Hematopoietic multipotent progenitor cell treated with erythropoietin and hydrocortisone succinate and interleukin-3 and kit ligand, for 15 days (in vitro differentiated cells): ENCODE data around the gene STARD13.

Experiments
- DNase-seq: peaks from one replicate; pipeline ENCODE4 v3.0.0-alpha.2; 2015; ENCODE audit warnings: low spot score

The STARD13 gene

DNA sequence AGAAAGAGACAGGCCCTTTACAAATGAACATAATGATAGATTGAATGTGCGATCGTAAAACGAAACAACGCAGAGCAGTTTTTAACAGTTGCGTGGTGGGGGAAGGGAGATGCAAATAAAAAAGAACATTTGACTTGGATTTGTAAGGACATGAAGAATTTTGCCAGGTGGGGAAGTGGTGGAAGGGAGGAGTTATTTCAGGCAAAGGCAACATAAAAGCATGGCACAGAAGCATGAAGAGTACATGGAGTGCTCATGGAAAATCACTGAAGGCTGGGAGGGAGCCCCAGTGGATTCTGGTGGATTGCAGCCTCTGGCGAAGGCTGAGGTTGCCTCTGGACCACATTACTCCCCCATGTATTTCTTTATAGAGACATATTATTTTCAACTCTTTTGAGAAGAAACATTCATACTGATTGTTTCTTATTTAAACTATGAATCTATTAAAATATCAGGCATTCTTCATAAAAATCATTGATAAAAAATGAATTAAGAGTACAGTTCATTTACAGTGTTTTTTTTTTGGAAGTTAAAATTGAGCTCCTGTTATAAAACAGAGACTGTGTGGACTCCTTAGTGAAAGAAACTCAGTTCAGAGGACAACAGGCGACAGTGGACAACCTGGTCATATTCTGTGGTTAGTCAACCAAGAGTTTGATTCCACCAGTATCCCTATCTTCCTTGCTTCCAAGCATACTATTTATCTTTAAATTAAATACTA lies 57.5 kb downstream of the STARD13 start:
- no peak for DNase-seq

DNA sequence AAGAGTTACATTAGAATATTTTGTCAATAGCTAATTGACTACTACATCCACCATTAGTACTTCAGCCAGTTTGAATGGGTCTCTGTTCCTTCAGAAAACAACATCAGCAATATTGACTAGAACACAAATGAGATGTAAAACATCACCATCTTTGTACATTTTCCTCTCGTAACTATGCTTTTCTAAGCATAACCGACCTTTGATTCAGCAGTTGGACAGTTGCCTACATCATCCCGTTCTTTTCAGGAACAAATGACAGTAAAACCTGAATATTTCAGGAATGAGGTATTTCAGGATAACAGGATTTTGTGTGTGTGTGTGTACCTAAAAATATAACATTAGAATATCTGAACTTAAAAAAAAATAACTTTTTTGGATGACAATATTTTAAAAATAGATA lies 60.9 kb downstream of the STARD13 start:
- no peak for DNase-seq

DNA sequence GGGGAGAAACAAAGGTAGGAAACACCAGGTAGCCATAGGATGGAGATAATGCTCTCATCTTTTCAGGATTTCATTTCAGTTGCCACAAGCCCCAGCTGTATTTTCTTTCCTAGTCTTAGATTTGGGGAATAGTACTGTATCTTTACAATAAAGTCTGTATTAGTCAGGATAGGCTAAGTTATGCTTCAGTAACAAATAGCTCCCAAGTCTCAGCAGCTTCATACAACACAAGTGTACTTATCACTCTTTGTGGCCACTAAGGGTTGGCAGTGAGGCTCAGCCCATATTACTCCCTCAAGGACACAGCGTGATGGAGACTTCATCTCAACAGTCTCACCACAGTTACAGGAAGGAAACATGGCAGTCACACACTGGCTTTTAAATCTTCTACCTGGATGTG lies 61.4 kb downstream of the STARD13 start:
- DNase-seq = no peak

DNA sequence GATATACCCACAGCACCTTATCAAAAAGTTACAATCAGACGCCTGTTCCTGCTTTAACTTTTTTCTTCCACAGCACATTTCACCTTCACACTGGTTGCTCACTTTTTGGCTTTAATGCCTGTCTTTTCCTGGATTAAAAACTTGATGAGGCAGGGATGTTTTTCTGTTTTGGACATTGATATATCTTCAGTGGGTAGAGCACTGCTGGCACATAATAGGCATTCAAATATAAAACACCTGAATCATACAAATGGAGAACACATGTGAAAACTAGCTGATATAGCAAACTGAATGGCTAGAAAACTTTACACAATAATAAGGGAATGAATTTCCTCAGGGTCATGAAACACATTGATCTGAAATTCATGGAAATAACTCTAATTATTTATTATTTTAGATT lies 65.6 kb downstream of the STARD13 start:
- no peak for DNase-seq

DNA sequence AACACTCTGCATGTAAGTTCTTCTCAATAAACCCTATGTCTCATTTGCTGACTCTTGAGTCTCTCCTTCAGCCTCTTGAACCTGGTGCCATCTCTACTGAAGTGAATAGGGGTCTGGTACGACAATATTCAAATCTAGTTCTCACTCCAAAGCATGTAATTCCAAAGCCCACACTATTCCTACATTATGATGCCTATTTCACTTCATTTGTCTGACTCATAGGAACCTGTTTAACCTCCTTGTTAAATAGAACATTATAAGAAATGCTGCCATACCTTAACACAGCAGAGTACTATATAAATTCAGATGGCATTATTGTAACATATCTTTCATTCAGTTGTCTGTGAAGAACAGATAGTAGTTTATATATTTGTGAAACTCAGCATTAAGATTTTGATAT lies 67.1 kb downstream of the STARD13 start:
- DNase-seq = no peak

DNA sequence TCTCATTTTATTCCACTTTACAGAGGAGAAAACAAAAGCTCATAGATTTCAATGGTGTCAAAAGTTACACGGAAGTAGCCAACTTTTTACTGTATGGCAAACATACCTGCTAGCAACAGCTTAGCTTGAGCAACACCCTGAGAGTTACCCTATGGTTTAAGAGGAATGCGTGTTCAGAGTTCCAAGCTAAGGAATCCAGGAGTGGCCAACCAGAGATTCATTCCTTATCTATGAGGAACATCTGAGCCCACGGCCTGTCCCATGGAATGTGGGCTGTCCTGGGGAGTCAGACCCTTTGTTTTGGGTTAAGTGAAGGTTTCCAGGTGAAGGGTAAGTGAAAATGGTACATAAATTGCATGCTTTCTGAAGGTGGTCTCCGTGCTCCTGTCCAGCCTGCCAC lies 67.5 kb downstream of the STARD13 start:
- no peak for DNase-seq

DNA sequence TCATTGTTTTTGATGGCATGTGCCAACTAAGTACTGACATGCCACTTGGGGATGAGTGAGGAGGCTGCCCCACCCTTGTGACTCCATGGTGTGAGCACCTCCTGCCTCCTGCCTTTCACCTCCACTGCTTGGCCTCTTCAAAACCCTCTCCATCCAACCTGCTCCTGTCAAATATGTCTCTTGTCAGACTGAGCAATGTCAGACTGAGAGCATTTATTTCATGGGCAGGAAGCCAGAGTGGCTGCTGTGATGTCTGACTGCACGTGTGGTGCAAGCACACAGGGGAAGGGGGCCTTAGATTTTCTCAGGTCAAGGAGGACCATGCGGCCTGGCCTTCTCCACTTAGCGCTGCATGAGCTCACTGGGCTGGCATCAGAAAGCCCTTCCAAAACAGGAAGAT lies 68.3 kb downstream of the STARD13 start:
- no peak for DNase-seq

DNA sequence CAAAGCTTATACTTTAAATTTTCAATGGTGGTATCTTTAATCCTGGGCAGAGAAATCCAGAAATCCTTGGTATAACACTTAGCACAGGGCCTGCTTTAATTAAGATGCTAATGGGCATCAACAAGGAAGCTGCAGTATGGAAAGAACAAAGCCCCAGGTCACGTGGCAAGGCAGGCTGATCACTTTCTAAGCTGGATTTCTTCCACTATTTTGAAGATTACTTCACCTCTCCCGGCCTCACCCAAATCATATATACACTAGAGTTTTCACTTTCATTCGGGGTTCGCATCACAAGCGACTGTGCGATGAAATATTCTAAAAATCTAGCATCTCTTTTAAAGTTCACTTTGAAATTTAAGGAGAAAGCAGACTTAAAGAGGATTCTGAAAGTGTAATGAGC lies 71.8 kb downstream of the STARD13 start:
- no peak for DNase-seq

DNA sequence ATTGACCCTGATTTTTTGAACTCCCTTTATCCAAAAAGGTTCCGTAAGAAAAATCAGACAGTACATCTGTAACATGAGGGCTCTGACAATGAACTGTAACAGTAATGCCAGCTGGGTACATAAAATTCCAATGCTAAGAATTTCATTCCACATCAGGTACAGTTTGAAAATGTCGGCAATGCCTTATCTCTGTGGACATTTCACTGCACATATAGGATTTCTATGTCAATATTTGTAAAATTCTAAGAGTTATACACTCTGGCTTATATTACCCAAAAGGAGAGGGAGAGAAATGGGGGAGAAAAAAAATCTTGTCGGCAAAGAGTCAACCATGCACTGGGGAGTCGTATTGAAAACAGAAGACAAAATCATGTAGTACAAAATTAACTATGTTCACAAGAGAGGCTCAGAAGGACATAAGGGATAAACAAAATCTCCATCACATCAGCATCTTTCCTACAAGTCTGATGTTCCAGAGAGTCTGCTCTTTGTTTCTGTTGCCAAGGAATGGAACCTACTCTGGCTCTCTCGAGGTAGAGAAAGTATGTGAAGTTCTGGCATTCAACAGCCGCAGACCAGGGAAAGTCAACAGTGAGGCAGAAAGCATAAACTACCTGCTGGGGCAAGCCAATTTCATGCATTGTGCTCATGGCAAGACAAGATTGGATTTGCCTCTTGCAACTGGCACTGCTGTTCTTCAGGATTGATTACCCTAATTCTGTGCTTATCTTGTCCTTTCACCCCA lies 72.4 kb downstream of the STARD13 start:
- no peak for DNase-seq

DNA sequence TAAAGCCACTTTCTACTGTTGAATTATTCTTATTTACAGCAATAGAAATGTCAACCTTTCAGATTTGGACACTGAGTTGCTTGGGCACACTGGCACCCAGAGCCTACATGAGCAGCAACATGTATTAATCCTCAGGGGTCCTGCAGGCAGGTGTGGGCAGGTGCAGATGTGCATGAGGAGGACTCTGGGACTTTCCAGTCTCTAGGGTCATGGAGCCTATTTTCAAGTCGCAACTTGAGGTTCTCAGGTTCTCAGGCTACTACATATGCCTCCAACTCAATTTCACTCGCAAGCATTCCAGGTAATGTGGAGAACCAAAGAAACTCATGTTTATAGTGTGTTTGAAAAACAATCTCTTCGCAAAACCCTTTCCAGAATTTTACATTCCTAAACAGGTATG lies 73.2 kb downstream of the STARD13 start:
- DNase-seq = no peak

DNA sequence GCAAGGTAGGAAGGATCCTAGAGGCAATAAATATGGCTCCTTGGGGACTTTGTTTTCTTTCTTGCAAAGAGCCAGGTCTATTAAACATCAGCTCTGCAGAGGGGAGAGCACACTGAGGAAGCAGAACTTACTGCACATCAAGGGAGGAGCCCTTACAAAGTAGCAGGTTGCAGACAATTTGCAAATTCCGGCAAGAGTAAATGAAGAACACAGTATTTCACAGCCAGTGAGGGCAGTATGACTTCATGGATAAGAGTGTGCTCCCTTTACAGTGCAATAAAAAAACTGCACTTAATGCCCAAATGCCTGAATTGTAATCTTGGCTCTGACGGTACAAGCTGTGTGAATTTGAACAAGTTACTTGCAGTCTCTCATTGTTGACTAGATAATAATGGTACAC lies 75.5 kb downstream of the STARD13 start:
- no peak for DNase-seq

DNA sequence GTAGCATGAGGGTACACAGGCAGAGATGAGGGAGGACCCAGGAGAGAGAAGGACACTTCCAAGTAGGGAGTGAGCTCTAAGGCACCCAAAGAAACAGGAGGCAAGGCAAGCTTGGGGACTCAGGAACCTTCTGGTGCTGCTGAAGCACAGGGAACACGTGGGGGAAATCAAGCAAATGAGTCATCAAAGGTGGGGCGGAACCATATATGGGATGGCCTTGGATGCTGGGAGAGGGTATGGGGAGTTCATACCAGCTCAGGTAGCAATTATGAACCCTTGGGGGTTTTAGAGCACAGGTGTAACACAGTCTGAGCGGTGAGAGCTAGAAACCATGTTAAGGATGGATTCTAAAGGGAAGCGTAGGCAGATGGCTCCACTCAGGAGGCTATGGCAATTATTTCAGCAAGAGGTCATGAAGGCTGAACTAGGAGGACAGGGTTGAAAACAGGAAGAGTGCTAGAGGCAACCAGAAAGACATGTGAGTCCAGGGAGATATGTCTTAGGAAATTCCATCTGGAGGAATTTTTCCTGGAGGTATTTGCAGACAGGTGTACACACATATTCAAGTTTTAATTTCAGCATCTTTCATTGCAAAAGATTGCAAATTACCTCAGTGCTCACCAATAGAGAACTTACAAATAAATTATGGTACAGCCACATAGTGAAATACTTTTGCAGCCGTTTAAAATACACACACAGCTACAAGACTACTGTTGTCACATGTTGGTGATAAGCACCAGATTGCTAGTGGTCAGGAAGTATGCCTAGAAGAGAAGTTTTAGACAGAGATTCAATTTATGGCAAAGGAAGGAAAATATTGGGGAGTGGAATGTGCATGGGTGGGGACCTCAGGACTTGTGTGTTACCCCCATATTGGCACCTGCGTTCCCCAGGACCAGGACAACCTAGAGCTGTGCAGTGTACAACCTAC lies 77.0 kb downstream of the STARD13 start:
- DNase-seq = no peak

DNA sequence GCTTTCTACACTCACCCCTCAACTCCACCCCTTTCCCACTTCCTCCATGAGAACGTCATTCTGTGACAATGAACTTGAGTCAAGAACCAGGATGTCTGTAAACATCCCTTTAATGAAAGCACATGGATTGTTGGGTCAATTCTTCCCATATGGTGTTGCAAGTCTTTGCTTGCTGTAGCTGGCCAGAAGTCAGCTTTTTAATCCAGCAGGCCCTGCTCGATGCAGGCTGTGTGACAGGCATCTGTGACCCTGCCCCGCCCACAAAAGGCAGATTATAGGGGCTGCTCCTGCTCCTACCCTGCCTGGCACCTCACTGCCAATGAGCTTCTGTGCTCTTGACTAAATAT lies 78.0 kb downstream of the STARD13 start:
- no peak for DNase-seq

DNA sequence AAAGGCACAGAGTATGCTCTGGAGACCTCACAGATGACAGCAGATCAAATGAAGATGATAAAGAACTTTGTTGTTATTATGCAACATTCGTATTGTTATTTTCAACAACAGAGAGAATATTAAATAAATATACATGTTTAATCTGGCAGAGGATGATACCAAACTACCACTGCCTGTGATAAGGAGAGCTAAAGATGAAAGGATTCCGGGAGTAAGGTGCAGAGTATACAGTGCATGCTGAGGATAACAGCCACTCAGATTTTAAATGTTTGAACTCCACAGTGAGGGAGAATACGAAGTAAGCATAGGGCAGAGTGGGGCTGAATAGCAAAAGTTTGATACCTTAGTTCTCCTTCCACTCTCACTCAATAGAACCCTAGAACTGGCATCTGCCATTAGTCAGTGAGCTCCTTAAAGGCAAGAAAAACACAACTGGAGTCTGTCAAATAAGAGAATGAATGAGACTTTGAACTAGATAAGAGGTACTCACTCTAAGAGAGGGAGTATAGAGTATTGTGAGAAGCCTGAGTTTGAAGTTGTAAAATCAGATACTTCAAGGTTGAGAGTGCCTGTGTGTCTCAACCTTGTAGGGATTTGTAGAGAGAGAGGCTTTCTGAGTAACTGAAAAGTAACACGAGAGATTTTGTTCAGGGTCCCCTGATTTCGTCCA lies 78.5 kb downstream of the STARD13 start:
- no peak for DNase-seq

DNA sequence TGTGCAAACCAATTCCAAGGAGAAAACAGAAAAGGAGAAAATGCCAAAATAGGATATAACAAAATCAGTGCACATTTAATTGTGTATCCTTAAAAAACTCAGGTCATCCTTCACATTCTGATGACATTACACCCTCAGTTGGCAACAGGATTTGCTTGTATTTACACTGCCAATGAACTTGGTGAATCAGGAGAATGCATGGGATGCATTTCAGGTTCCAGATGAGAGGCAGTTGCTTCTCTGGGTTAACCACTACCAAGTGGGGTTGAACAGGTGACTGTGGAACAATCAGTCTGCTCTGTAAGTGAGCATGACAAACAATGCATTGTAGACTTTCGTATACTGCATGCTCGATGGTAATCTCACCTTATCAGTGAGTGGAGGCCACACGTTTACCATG lies 79.1 kb downstream of the STARD13 start:
- no peak for DNase-seq

DNA sequence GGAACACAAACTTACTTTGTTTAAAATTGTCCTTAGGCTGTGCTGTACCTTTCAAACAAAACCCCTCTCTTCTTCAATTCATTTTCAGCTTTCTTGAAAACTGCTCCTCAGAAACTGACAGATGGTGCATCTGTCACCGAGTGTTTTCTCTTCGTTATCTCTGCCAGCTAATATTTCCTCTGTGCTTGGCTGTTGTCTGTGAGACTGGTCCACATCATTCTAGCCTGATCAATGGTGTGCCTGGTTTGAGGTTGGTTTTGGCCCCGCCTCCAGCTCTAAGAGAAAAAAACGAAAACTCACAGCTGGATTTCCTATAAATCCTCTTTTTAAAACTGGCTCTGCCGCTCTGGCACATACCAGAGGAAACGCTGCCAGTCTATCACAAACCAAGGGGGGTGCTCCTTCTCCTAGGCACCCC lies 79.7 kb downstream of the STARD13 start:
- DNase-seq = no peak

DNA sequence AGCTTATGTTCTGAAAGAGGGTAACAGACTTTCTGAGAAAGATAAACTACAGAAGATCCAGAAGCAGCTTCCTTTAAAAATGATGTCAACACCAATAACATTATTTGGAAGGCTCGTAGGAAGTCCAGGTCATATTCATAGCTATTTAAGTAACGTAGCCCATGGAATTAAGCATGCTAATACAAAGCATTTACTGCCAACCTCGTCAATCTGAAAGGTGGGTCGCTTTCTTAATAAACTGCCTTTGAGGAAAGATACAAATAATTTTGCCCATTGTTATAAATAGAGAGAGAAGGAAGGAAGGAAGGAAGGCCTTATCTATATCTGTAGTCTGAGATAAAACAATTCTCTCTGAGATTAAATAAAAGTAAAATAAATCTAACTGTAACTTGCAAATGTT lies 80.3 kb downstream of the STARD13 start:
- no peak for DNase-seq

DNA sequence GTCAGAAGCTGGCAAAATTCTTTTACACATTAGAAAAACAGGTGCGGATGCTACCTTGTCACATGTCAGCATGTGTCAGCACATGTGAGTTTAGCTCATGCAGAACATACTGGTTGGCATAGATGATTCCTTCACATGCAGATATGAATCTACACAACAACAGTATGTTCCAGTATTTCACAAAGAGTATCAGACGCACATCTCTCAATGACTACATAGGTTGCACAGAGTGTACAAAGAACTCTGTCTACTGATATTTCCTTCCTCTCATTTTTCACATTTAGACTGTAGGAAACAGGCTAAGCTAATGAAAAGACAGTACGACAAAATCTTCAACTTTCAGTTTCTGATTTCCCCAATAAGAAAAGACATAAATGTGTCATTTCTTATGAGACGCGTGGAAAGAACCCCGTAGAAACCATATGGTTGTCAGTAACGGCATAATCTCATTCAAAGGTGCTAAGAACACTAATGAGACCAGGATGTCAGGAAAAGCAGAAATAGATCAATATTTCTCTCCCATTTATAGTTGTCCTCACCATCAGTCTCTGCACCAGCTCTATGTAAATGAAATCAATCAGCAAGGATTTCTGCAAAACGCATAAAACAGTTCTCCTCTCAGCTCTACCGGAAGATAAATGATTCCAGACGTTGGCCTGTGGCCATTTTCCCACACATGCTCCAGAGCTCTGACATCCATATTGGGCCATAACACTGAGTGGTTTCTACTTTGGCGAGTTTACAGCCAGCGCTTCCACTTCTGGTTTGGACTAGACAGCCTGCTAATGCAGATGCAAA lies 81.2 kb downstream of the STARD13 start:
- DNase-seq = no peak

DNA sequence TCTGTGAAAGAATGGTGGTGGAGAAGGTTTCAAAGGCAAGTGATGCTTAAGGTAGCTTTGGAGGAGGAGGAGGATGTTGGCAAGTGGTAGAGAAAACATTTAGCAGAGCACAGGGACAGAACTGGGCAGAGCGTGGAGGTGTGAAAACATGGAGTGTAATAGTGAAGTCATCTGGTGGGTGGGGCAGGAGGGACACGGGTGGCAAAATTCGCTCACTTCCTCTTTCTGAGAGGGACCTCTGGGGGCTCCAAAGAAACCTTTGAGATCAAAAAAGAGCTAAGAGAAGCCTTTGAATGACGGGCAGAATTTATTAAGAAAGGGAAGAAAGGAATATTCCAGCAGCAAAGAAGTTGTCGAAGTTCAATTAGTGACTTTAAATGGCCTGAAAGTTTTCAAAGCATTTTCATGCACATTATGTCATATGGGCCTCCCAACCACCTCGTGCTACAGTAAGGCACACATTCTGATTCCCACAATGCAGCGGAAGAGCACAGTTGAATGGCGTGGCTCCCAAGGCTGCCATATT lies 82.8 kb downstream of the STARD13 start:
- no peak for DNase-seq

DNA sequence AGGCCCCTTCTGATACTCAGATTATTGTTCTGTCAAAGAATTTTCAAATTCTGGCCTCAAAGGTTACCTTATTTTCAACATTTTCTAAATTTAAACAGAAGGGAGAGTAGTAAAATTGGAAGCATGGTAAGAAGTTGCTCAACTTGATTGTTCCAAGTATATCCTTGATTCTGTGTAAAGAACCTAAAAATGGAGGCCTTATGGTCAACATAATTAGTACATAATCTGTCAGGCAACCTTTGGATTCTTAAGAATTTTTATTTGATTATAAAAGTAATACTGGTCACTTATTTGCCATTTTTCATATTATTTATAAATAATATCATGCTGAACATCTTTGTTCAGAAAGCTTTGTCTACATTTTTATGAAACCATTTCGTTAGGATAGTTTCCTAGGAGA lies 83.9 kb downstream of the STARD13 start:
- no peak for DNase-seq

DNA sequence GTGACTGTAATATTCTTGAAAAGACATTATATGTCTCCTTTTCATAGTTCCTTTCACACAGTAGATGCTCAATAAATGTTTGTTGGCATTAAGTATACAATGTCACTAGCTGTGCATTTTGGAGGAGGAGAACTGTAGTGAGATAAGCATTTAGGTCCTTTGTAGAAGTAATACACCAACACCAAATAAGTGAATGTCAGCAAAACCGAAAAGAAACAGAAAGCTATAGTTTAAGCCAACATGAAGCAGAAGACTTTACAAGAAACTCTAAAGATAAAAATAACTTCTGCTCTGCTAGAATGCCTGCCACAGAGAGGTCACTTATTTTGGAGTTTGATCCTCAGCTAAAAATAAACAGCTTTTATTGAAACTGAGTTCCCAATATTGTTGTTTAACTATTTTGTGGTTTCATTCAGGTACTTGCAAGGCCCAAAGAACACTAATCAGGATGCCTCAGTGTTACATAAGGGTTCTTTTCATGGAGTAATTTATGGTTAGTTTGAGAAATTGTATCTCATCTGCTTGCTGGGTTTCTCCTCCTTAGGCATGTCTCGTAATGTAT lies 86.2 kb downstream of the STARD13 start:
- no peak for DNase-seq
